ENCODE measurements around the gene PPM1K.

GRCh38 chr4:88227734-88228133 lies 56.6 kb downstream of the PPM1K start:
- TF ChIP-seq POLR2A (IDR thresholded peaks at IDR 0.05; ENCODE audit: low read depth, low read length): no peak
- TF ChIP-seq POLR2AphosphoS5 (IDR thresholded peaks at IDR 0.05; ENCODE audit: low read depth, low read length): no peak
- TF ChIP-seq TAF1 (IDR thresholded peaks at IDR 0.05; ENCODE audit: low read depth, low read length): no peak
- no peak for TF ChIP-seq PAX5 (IDR thresholded peaks at IDR 0.05; ENCODE audit: insufficient read depth, low read length, severe bottlenecking)
- no peak for TF ChIP-seq SPI1 (IDR thresholded peaks at IDR 0.05; ENCODE audit: low read depth, low read length)

All from GM12891 (cell line).